SU-DHL-6 (cell line): ENCODE data around the gene TENT4B.

Experiments used
- CTCF ChIP-seq: fragments of 200-600 bp; sonication (generic); IDR thresholded peaks from one replicate; pipeline ENCODE4 v1.5.1; 2017; ENCODE audit warnings: antibody characterized with exemption, mild to moderate bottlenecking, low read length, moderate library complexity; ENCODE audit not compliant: insufficient read depth, poor library complexity, severe bottlenecking
- EZH2phosphoT487 ChIP-seq: fragments of 200-600 bp; sonication (generic), shearing (Covaris generic); conservative IDR thresholded peaks from 2 replicates; pipeline ENCODE4 v1.6.1; 2018; ENCODE audit warnings: mild to moderate bottlenecking, antibody characterized with exemption, low read length, moderate library complexity, mixed read lengths

- TF ChIP-seq CTCF: no peak
- TF ChIP-seq EZH2phosphoT487: no peak
These were observed 51.5 kb downstream of the TENT4B start for GRCh38 chr16:50204453-50205108.
